Tibial artery (tissue), 4 donors: ENCODE measurements around the gene RSPH6A.

Experiments
- DNase-seq, 2 donors: peaks; one replicate each; pipeline ENCODE4 v3.0.0-alpha.2; 2019
- H3K27ac ChIP-seq, 2 donors: fragments of 200-600 bp; sonication (generic) in 1 of 2; 1 replicate in 1 of 2; 2 replicates in 1 of 2; pipeline ENCODE4 v1.5.1; 2018 to 2019; ENCODE audit warnings: mild to moderate bottlenecking in 1 of 2
- H3K27me3 ChIP-seq, 2 donors: fragments of 200-600 bp; sonication (generic) in 1 of 2; one replicate each; pipeline versions ENCODE4 v1.5.1 to v1.6.0; 2016 to 2019
- H3K36me3 ChIP-seq, 3 donors: fragments of 200-600 bp; sonication (generic) in 2 of 3; one replicate each; pipeline ENCODE4 v1.5.1; 2016 to 2019; ENCODE audit warnings: mild to moderate bottlenecking in 2 of 3
- H3K4me1 ChIP-seq, 4 donors: fragments of 200-600 bp; sonication (generic) in 2 of 4; 1 replicate in 3 of 4; 2 replicates in 1 of 4; pipeline ENCODE4 v1.5.1; 2016 to 2019
- H3K4me3 ChIP-seq, 2 donors: fragments of 200-600 bp; sonication (generic) in 1 of 2; 1 replicate in 1 of 2; 2 replicates in 1 of 2; pipeline ENCODE4 v1.5.1; 2018 to 2019; ENCODE audit warnings: mild to moderate bottlenecking in 2 of 2
- H3K9me3 ChIP-seq, 3 donors: fragments of 200-600 bp; sonication (generic) in 1 of 3; one replicate each; pipeline ENCODE4 v1.5.1; 2016 to 2019
- intact Hi-C: fragments of 100-400 bp; cut with DNase I; formaldehyde crosslinking; loops from one replicate; pipeline ENCODE4 v1.15.0; 2023; ENCODE audit warnings: low total_unique reads
- TF ChIP-seq, protein P1 (sequence below), 2 experiments: fragments of 200-600 bp in 1 of 2; fragments of 450-650 bp in 1 of 2; IDR thresholded peaks; one replicate each; pipeline ENCODE4 v1.5.1; 2017 to 2019; ENCODE audit warnings: antibody characterized with exemption in 2 of 2, mild to moderate bottlenecking in 1 of 2, moderate library complexity in 1 of 2

RSPH6A gene

DNA sequence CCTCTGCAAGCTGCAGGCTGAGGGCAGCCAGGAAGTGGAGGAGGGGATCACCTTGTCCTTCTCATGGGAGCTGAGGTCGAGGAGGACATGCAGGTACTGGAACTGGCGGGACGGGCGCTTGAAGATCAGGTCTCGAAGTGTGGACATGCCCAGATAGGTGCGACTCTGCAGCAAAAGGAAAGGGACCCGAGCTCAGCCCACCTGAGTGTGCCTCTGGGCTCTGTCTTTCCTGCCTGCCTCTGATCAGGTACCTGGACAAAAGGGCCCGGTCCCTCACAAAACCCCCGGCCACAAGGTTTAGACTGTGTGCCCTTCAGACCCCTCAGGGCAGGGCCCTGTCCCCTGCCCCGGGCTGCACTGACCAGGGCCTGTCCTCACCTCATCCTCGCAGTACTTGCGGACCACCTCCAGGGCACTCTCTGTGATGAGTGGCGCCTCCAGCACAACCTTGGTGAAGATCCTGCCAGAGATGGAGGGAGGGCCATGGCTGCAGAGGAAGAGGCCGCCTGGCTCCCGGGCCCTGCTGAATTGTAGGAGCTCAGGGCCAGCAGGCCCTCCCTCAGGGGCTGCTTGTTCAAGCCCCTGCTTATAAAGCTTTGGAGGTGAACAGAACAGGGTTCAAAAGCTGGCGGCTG is 12.5 kb upstream of the RSPH6A start:
- intact Hi-C loops = no loop called here
- H3K27me3 ChIP-seq = no peaks in the 10 kb centered on the region
- H3K36me3 ChIP-seq = peaks cover 67 to 100% (median 100%) of the 10 kb centered on the region in 3 donors
- TF ChIP-seq, protein P1, sequence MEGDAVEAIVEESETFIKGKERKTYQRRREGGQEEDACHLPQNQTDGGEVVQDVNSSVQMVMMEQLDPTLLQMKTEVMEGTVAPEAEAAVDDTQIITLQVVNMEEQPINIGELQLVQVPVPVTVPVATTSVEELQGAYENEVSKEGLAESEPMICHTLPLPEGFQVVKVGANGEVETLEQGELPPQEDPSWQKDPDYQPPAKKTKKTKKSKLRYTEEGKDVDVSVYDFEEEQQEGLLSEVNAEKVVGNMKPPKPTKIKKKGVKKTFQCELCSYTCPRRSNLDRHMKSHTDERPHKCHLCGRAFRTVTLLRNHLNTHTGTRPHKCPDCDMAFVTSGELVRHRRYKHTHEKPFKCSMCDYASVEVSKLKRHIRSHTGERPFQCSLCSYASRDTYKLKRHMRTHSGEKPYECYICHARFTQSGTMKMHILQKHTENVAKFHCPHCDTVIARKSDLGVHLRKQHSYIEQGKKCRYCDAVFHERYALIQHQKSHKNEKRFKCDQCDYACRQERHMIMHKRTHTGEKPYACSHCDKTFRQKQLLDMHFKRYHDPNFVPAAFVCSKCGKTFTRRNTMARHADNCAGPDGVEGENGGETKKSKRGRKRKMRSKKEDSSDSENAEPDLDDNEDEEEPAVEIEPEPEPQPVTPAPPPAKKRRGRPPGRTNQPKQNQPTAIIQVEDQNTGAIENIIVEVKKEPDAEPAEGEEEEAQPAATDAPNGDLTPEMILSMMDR (IDR thresholded peaks at IDR 0.05) = no peak
- no peaks in the 10 kb centered on the region for H3K4me1 ChIP-seq
- no peak for DNase-seq
- H3K27ac ChIP-seq = no peak overlapping the region
- no peak overlapping the region for H3K4me3 ChIP-seq
- no peaks in the 10 kb centered on the region for H3K9me3 ChIP-seq

DNA sequence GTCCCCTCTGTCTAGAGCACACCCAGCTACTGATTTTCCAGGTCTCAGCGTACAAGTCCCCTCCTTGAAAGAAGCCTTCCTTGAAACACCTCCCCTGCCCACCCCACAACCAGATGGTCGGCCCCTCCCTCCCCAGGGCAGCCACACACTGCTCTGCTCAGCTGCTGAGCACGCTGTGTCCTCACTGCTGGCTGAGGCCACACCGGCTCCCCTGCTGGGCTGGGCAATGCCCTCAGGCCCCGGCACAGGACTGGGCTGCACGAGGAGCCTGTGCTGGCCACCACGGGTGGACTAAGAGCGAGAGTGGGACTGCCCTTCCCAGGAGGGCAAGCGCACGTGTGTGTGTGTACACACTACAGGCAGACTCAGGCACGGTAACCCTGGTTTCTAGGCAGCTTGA is 11.8 kb upstream of the RSPH6A start:
- Histone ChIP-seq H3K27ac (no peak overlapping the region), H3K27me3 (no peaks in the 10 kb centered on the region), H3K4me3 (no peak overlapping the region), H3K4me1 (no peaks in the 10 kb centered on the region), H3K9me3 (no peaks in the 10 kb centered on the region), H3K36me3 (peaks cover 66 to 99% (median 98%) of the 10 kb centered on the region in 3 donors)
- TF ChIP-seq, protein P1 (IDR thresholded peaks at IDR 0.05) = no peak
- DNase-seq = no peak
- intact Hi-C loops = no loop called here

DNA sequence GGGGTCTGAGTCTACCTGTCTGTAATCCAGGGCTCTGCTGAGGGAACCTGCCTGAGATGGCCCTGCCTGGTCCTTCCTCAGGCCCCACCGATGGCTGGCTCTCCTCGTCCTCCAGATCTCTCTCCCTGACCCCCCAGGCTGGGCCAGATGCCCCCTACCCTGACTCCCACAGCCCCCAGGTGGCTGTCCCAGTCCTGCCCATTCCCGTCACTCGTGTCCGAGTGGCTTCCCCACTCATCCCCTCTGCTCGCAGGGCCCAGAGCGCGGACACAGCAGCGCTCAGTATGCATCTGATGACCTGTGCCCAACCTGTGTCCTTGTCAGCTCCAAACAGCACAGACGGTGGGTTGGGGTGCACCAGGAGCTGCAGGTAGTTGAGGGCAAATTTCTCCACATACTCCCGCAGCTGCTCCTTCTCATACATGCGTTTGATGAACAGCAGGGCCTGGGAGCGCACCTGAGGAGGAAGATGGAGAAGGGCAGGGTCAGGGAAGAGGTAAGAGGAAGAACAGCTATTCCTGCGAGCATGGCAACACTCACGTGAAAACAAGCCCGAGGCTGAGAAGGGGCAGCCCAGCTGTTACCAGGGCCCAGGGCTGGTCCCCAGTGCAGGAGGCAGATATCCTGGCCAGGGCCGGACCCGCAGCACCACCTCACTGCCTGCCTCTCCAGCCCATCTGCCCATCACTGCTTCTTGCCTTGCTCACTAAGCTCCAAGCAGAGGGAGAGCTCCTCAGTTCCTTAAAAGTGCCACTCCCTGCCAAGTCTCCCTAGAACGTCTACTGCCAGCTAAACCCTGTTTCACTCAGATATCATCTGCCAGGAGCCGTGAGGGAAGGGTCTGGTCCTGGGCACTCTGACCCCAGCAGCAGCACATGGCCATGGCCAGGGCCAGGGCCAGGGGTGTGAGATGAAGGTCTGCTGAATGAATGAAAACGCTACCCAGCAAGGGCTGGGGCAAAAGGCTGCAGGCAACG is 11.1 kb upstream of the RSPH6A start:
- no peak for DNase-seq
- Histone ChIP-seq H3K9me3 (no peaks in the 10 kb centered on the region), H3K27ac (no peak overlapping the region), H3K4me1 (no peaks in the 10 kb centered on the region), H3K36me3 (peaks cover 59 to 99% (median 98%) of the 10 kb centered on the region in 3 donors), H3K4me3 (no peak overlapping the region), H3K27me3 (no peaks in the 10 kb centered on the region)
- intact Hi-C loops = no loop called here
- TF ChIP-seq, protein P1 (IDR thresholded peaks at IDR 0.05) = no peak

DNA sequence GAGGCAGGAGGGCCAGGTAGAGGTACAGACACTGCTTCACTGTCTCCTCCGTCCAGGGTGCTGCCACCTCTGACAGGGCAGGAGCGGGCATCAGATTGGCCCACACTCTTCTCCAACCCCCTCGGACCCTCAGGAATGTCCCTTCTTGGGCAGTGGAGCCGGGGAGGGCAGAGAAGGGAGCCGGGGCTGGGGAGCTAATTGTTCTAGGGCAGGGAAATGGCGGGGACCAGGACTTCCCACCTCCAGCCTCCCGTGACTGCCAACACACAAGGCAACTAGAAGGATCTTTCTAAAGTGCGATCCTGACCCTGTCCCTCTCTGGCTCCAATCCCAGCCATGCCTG is 10.1 kb upstream of the RSPH6A start:
- Histone ChIP-seq H3K36me3 (peaks cover 60 to 99% (median 98%) of the 10 kb centered on the region in 3 donors), H3K27ac (no peak overlapping the region)

DNA sequence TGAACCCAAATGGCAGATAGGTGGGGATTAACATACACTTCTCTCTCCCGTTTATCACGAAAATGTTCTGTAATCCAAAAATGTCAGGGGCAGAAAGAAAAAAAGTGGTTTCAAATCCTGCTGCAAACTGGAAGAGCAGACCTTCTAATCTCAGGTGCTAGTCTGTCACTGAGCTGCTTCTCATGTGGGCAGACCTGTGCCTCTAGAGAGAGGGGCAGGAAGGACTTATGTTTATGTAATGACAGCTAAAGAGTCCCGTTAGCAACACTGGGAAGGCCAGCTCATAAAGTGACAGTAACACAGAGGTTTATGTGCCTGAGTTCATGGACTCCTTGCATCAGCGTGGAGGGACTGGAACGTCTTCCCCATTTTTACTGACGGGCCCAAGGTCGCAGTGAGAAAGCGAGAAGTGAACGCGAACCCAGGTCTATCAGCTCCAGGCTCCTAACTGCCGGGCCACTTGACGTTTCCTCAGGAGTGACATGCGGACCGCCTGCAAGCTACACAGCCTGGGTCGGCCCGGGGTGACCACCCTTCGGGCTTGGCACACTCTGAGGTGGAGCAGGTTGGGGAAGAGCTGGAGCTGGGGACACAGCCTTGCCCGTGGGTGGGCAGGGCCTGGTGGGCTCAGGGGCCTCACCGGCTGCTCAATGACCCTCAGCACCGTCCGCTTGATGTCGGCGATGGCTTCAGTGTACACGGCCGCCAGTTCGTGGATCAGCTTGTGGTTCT is 9.6 kb upstream of the RSPH6A start:
- TF ChIP-seq, protein P1 (IDR thresholded peaks at IDR 0.05) = no peak
- H3K36me3 ChIP-seq = peaks cover 60 to 99% (median 98%) of the 10 kb centered on the region in 3 donors
- H3K4me3 ChIP-seq = no peak overlapping the region
- H3K9me3 ChIP-seq = no peaks in the 10 kb centered on the region
- H3K4me1 ChIP-seq = no peaks in the 10 kb centered on the region
- H3K27ac ChIP-seq = no peak overlapping the region
- no peak for DNase-seq
- intact Hi-C loops = no loop called here
- H3K27me3 ChIP-seq = no peaks in the 10 kb centered on the region

More for the DNA sequence above, 10.1 kb upstream of the RSPH6A start:
- DNase-seq = no peak
- Histone ChIP-seq H3K9me3 (no peaks in the 10 kb centered on the region), H3K27me3 (no peaks in the 10 kb centered on the region), H3K4me1 (no peaks in the 10 kb centered on the region), H3K4me3 (no peak overlapping the region)
- intact Hi-C loops = no loop called here
- TF ChIP-seq, protein P1 (IDR thresholded peaks at IDR 0.05) = no peak
